Endodermal cell (in vitro differentiated cells): ENCODE results near the gene CEBPG. TPM values are rescaled to one million over a fixed set of nuclear protein-coding genes. Genes with fewer than 3 reads are reported as not detected.

Experiments
- DNase-seq: peaks from one replicate; pipeline ENCODE4 v3.0.0-alpha.2; 2017
- H3K27ac ChIP-seq: 2 replicates; pipeline ENCODE4 v1.5.1; 2013; ENCODE audit warnings: mild to moderate bottlenecking, low read depth, low read length, moderate library complexity
- H3K27me3 ChIP-seq: 2 replicates; pipeline ENCODE4 v1.6.1; 2013; ENCODE audit warnings: mild to moderate bottlenecking, low read length, moderate library complexity; ENCODE audit not compliant: insufficient read depth, control insufficient read depth, poor library complexity, severe bottlenecking
- H3K36me3 ChIP-seq: 2 replicates; pipeline ENCODE4 v1.7.0; 2013; ENCODE audit warnings: mild to moderate bottlenecking, low read length, moderate library complexity; ENCODE audit not compliant: control insufficient read depth, insufficient read depth
- H3K4me1 ChIP-seq: one replicate; pipeline ENCODE4 v1.7.0; 2013; ENCODE audit warnings: low read length; ENCODE audit not compliant: control insufficient read depth, insufficient read depth
- H3K4me3 ChIP-seq: 2 replicates; pipeline ENCODE4 v1.5.1; 2013; ENCODE audit warnings: mild to moderate bottlenecking, low read length, moderate library complexity
- H3K9ac ChIP-seq: 2 replicates; pipeline ENCODE4 v1.6.1; 2013; ENCODE audit warnings: mild to moderate bottlenecking, low read length, moderate library complexity; ENCODE audit not compliant: poor library complexity, severe bottlenecking; ENCODE audit errors: extremely low read depth
- H3K9me3 ChIP-seq: 2 replicates; pipeline ENCODE4 v1.6.1; 2013; ENCODE audit warnings: mild to moderate bottlenecking, low read length, moderate library complexity; ENCODE audit not compliant: control insufficient read depth
- H3K27ac Mint-ChIP-seq: 2 replicates; pipeline ENCODE4 v1.8.0; 2020; ENCODE audit warnings: mixed read lengths
- H3K27me3 Mint-ChIP-seq: 2 replicates; pipeline ENCODE4 v1.8.0; 2021; ENCODE audit warnings: mild to moderate bottlenecking, mixed read lengths; ENCODE audit not compliant: insufficient read depth
- H3K36me3 Mint-ChIP-seq: 2 replicates; pipeline ENCODE4 v1.8.0; 2020; ENCODE audit warnings: low read depth, mixed read lengths
- H3K4me1 Mint-ChIP-seq: 2 replicates; pipeline ENCODE4 v1.8.0; 2020; ENCODE audit warnings: mixed read lengths
- H3K4me3 Mint-ChIP-seq: 2 replicates; pipeline ENCODE4 v1.8.0; 2020; ENCODE audit warnings: mild to moderate bottlenecking, moderate library complexity, mixed read lengths
- H3K9me3 Mint-ChIP-seq: 2 replicates; pipeline ENCODE4 v1.8.0; 2020; ENCODE audit warnings: mild to moderate bottlenecking, mixed read lengths
- WGBS, 2 experiments: methylation state at CpG; one replicate each; pipeline versions ENCODE4 v1.1.5 to v1.1.7; 2013; ENCODE audit warnings: missing lambda C conversion rate in 2 of 2, mixed read lengths in 1 of 2; ENCODE audit not compliant: insufficient coverage in 1 of 2, insufficient read length in 1 of 2; 5-methylcytosine and 5-hydroxymethylcytosine counted together
- total RNA-seq, 2 donors: library from RNA; stranded (reverse); fragmentation: NEBNext Ultra II Directional in 1 of 2; extraction: Animal tissue kit (Norgen Biotek cat#: 25700) in 1 of 2; gene quantifications; 2 replicates in 1 of 2; 3 replicates in 1 of 2; pipeline ENCODE4 v1.2.1, GENCODE V29; 2021
- TF ChIP-seq, protein P1 (sequence below): fragments of 200-600 bp; sonication (generic); conservative IDR thresholded peaks from 2 replicates; pipeline ENCODE4 v1.5.0; 2021; ENCODE audit warnings: antibody characterized with exemption, mild to moderate bottlenecking

Gene CEBPG
- total RNA-seq, 2 donors from 2014 or later = 31.9 to 33.8 TPM

DNA sequence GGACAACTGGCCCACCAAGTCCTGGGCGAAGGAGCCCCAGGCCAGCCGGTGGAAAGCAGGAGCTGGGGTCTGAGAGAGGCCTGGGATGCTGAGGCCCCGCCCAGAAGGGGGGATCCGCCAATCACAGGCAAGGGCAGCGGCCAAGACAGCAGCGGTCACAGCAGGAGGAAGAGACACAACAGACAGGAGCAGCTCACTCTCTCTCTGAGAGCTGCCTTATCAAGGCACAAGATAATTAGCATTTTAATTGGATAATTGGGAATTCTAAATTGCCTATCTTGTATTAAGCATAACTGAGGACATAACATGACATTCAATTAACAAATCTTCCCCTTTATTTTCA lies 46.2 kb downstream of the CEBPG start:
- no peaks in the 10 kb centered on the region for H3K36me3 ChIP-seq
- Mint-ChIP-seq H3K27ac (no peak overlapping the region), H3K4me3 (no peak overlapping the region), H3K27me3 (no peaks in the 10 kb centered on the region), H3K4me1 (no peaks in the 10 kb centered on the region), H3K9me3 (no peaks in the 10 kb centered on the region), H3K36me3 (peaks cover 7% of the 10 kb centered on the region)
- H3K9ac ChIP-seq = no peak overlapping the region
- DNase-seq = peak; percentile 92
- H3K9me3 ChIP-seq = no peaks in the 10 kb centered on the region
- no peak overlapping the region for H3K4me3 ChIP-seq
- H3K27ac ChIP-seq = no peak overlapping the region
- TF ChIP-seq, protein P1, sequence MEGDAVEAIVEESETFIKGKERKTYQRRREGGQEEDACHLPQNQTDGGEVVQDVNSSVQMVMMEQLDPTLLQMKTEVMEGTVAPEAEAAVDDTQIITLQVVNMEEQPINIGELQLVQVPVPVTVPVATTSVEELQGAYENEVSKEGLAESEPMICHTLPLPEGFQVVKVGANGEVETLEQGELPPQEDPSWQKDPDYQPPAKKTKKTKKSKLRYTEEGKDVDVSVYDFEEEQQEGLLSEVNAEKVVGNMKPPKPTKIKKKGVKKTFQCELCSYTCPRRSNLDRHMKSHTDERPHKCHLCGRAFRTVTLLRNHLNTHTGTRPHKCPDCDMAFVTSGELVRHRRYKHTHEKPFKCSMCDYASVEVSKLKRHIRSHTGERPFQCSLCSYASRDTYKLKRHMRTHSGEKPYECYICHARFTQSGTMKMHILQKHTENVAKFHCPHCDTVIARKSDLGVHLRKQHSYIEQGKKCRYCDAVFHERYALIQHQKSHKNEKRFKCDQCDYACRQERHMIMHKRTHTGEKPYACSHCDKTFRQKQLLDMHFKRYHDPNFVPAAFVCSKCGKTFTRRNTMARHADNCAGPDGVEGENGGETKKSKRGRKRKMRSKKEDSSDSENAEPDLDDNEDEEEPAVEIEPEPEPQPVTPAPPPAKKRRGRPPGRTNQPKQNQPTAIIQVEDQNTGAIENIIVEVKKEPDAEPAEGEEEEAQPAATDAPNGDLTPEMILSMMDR = no peak
- WGBS, 2 experiments = 34% methylated on average over 6 of the region's 6 CpGs; no CpG with 5 or more reads in 1 of the 2 experiments
- no peaks in the 10 kb centered on the region for H3K4me1 ChIP-seq
- no peaks in the 10 kb centered on the region for H3K27me3 ChIP-seq

DNA sequence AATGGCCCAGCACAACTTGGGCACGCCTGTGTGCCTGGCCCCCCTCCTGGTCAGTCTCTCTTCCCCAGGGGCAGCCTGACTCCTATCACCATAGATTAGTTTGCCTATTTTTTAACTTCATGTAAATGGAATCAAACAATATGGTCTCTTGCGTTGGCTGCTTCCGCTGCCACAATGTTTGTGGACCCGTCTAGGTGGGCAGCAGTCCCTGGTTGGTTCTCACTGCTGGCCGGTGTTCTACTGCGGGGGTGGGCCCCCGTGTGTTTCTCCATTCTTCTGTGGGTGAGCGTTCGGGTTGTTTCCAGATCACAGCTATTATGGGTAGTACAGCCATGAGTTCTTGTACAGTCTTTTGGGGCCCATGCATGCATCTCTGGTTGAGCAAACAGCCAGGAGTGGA lies 47.3 kb downstream of the CEBPG start:
- H3K27ac Mint-ChIP-seq = no peak overlapping the region

DNA sequence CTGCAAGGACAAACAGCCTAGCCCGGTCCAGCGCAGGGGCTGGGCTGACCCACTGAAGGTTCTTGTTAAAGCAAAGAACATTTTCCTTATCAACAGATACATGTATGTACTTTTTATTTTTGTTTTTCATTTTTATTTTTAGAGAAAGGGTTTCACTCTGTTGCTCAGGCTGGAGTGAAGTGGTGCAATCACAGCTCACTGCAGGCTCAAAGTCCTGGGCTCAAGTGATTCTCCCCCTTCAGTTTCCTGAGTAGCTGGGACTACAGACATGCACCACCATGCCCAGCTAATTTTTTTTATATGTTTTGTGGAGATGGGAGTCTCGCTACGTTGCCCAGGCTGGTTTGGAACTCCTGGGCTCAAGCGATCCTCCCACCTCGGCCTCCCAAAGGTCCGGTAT lies 47.9 kb downstream of the CEBPG start:
- H3K9ac ChIP-seq = no peak overlapping the region
- H3K27me3 ChIP-seq = no peaks in the 10 kb centered on the region
- H3K4me3 Mint-ChIP-seq = no peak overlapping the region
- H3K9me3 ChIP-seq = no peaks in the 10 kb centered on the region
- H3K4me1 Mint-ChIP-seq = no peaks in the 10 kb centered on the region
- no peaks in the 10 kb centered on the region for H3K4me1 ChIP-seq
- H3K27ac ChIP-seq = no peak overlapping the region
- H3K36me3 ChIP-seq = no peaks in the 10 kb centered on the region
- TF ChIP-seq, protein P1 = no peak
- no peaks in the 10 kb centered on the region for H3K9me3 Mint-ChIP-seq
- H3K27me3 Mint-ChIP-seq = no peaks in the 10 kb centered on the region
- WGBS, 2 experiments = 87 to 100% methylated on average over 3 to 7 of the region's 7 CpGs
- H3K4me3 ChIP-seq = no peak overlapping the region
- DNase-seq = no peak
- no peak overlapping the region for H3K27ac Mint-ChIP-seq
- H3K36me3 Mint-ChIP-seq = peaks cover 8% of the 10 kb centered on the region

More for the DNA sequence above, 47.3 kb downstream of the CEBPG start:
- WGBS, 2 experiments = 89 to 90% methylated on average over 9 of the region's 9 CpGs
- Histone ChIP-seq H3K36me3 (no peaks in the 10 kb centered on the region), H3K4me1 (no peaks in the 10 kb centered on the region), H3K9me3 (no peaks in the 10 kb centered on the region), H3K9ac (no peak overlapping the region), H3K4me3 (no peak overlapping the region), H3K27ac (no peak overlapping the region), H3K27me3 (no peaks in the 10 kb centered on the region)
- Mint-ChIP-seq H3K4me3 (no peak overlapping the region), H3K9me3 (no peaks in the 10 kb centered on the region), H3K4me1 (no peaks in the 10 kb centered on the region), H3K36me3 (peaks cover 8% of the 10 kb centered on the region), H3K27me3 (no peaks in the 10 kb centered on the region)
- DNase-seq = no peak
- TF ChIP-seq, protein P1 = no peak
